Mesothelial cell of epicardium (in vitro differentiated cells): ENCODE data around the gene EP400. TPM values are rescaled to one million over a fixed set of nuclear protein-coding genes. Genes with fewer than 3 reads are reported as not detected.

Source experiments
- DNase-seq, 2 experiments: peaks; one replicate each; pipeline ENCODE4 v3.0.0; 2021; ENCODE audit warnings: low spot score in 2 of 2; ENCODE audit not compliant: unreplicated experiment in 2 of 2
- H3K27ac Mint-ChIP-seq: 2 replicates; pipeline ENCODE4 v1.8.0; 2021; ENCODE audit warnings: mixed read lengths
- H3K27me3 Mint-ChIP-seq: 2 replicates; pipeline ENCODE4 v1.8.0; 2021; ENCODE audit warnings: low read depth, mixed read lengths
- H3K36me3 Mint-ChIP-seq: 2 replicates; pipeline ENCODE4 v1.8.0; 2021; ENCODE audit warnings: mixed read lengths
- H3K4me1 Mint-ChIP-seq: 2 replicates; pipeline ENCODE4 v1.8.0; 2021; ENCODE audit warnings: mixed read lengths
- H3K4me3 Mint-ChIP-seq: 2 replicates; pipeline ENCODE4 v1.8.0; 2021; ENCODE audit warnings: mild to moderate bottlenecking, moderate library complexity, mixed read lengths
- H3K9me3 Mint-ChIP-seq: 2 replicates; pipeline ENCODE4 v1.8.0; 2021; ENCODE audit warnings: mixed read lengths
- total RNA-seq: library from RNA; stranded (reverse); gene quantifications from 3 replicates; pipeline ENCODE4 v1.2.1, GENCODE V29; 2021
- TF ChIP-seq, protein P1 (sequence below): fragments of 200-600 bp; sonication (generic); IDR thresholded peaks from one replicate; pipeline ENCODE4 v1.5.0; 2021; ENCODE audit warnings: antibody characterized with exemption; ENCODE audit not compliant: unreplicated experiment

EP400 gene
- total RNA-seq, 1 donor from 2014 or later, result 77.9 TPM

DNA sequence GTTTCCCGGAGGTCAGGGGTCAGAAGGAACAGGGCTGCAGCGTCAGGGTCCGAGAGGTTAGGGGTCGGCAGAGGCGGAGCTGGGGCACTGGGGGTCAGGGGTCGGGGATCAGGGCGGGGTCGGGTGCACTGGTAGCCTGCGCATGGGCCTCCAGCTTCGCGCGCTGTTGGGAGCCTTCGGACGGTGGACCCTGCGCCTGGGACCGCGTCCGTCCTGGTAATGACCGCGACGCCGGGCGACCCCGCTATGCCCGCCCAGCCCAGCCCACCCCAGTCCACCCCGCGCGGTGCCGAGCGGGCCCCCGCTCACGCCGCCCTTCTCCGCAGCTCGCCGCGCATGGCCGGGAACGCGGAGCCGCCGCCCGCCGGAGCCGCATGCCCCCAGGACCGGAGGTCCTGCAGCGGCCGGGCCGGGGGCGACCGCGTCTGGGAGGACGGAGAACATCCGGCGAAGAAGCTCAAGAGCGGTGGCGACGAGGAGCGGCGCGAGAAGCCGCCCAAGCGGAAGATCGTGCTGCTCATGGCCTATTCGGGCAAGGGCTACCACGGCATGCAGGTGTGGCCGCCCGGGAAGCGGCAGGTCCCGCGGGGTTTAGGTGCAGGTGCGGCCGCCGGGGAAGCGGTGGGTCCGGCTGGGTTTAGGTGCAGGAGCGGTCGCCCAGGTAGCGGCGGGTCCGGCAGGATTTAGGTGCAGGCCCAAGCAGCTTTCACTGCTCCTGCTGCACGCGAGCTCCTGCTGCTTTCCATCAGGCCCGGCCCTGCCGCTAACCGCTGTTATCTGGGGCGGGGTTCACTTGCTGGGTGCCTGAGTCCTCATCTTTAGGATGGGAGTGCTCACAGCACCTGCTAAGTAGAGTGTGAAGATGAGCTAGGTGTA, 19.9 kb upstream of the EP400 start:
- Mint-ChIP-seq H3K9me3 (no peaks in the 10 kb centered on the region), H3K4me3 (peak overlapping the region; percentile 95), H3K27ac (no peak overlapping the region), H3K4me1 (peaks cover 8% of the 10 kb centered on the region), H3K27me3 (no peaks in the 10 kb centered on the region), H3K36me3 (peaks cover 20% of the 10 kb centered on the region)
- DNase-seq, result peak in 1 of 2 experiments; percentile 54
- TF ChIP-seq, protein P1, sequence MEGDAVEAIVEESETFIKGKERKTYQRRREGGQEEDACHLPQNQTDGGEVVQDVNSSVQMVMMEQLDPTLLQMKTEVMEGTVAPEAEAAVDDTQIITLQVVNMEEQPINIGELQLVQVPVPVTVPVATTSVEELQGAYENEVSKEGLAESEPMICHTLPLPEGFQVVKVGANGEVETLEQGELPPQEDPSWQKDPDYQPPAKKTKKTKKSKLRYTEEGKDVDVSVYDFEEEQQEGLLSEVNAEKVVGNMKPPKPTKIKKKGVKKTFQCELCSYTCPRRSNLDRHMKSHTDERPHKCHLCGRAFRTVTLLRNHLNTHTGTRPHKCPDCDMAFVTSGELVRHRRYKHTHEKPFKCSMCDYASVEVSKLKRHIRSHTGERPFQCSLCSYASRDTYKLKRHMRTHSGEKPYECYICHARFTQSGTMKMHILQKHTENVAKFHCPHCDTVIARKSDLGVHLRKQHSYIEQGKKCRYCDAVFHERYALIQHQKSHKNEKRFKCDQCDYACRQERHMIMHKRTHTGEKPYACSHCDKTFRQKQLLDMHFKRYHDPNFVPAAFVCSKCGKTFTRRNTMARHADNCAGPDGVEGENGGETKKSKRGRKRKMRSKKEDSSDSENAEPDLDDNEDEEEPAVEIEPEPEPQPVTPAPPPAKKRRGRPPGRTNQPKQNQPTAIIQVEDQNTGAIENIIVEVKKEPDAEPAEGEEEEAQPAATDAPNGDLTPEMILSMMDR, result no peak

DNA sequence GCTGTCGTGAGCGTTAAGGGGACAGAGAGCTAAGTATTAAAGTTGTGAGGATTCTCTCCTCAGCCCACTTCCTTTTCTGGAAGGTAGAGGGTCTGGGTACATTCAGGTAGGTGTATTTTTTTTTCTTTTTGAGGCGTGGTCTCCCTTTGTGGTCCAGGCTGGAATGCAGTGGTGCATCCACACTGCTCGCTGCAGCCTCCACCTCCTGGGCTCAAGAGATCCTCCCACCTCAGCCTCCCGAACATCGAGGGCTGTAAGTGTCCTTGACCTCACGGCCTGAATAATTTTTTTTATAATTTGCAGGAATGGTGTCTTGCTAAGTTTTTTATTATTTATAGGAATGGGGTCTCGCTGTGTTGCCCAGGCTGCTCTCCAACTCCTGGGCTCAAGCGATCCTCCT, 19.2 kb upstream of the EP400 start:
- H3K27ac Mint-ChIP-seq, result no peak overlapping the region
- peaks cover 8% of the 10 kb centered on the region for H3K4me1 Mint-ChIP-seq

DNA sequence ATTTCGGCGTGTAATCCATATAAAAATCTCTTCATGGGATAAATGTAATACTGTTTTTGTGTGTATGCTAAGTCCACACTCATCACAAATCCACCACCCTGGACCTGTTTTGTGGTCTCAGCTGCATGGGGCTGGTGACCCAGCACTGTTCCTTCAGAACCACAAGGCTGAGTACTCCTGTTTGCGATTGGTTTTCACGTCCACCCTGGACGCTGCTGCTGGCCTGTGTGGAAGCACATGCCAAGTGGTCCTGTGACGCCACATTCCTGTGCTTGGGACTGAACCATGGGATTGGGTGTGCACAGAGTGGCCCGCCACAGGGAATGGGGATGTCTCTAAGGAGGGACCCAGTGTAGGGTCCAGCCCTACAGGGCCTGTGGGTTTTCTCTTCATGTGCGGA, 16.4 kb upstream of the EP400 start:
- Mint-ChIP-seq H3K27me3 (no peaks in the 10 kb centered on the region), H3K36me3 (peaks cover 27% of the 10 kb centered on the region), H3K27ac (no peak overlapping the region), H3K9me3 (no peaks in the 10 kb centered on the region), H3K4me3 (no peak overlapping the region), H3K4me1 (peaks cover 8% of the 10 kb centered on the region)
- TF ChIP-seq, protein P1, result no peak
- DNase-seq, result no peak

More for the DNA sequence above, 19.2 kb upstream of the EP400 start:
- TF ChIP-seq, protein P1, result no peak
- Mint-ChIP-seq H3K27me3 (no peaks in the 10 kb centered on the region), H3K4me3 (peak overlapping the region; percentile 74), H3K36me3 (peaks cover 21% of the 10 kb centered on the region), H3K9me3 (no peaks in the 10 kb centered on the region)
- DNase-seq, result no peak

DNA sequence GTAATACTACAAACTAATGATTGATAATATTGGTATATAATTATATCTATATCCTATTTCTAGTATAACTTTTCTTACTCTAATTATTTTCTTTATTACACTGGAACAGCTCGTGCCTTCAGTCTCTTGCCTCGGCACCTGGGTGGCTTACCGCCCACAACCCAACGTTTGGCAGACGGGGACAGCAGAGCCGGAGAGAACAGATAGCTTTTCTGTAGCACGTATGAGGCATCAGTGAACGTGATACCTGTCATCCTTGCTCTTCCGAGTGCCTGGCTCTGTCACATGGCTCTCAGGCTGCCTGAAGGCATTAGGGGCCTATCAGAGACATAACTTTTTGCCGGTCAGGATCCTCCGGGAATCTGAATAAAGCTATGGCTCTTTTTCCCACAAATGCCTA, 15.2 kb upstream of the EP400 start:
- peaks cover 6% of the 10 kb centered on the region for H3K4me1 Mint-ChIP-seq
- peaks cover 27% of the 10 kb centered on the region for H3K36me3 Mint-ChIP-seq
- H3K4me3 Mint-ChIP-seq, result no peak overlapping the region
- no peaks in the 10 kb centered on the region for H3K9me3 Mint-ChIP-seq
- no peak overlapping the region for H3K27ac Mint-ChIP-seq
- DNase-seq, result no peak
- no peaks in the 10 kb centered on the region for H3K27me3 Mint-ChIP-seq
- TF ChIP-seq, protein P1, result no peak

DNA sequence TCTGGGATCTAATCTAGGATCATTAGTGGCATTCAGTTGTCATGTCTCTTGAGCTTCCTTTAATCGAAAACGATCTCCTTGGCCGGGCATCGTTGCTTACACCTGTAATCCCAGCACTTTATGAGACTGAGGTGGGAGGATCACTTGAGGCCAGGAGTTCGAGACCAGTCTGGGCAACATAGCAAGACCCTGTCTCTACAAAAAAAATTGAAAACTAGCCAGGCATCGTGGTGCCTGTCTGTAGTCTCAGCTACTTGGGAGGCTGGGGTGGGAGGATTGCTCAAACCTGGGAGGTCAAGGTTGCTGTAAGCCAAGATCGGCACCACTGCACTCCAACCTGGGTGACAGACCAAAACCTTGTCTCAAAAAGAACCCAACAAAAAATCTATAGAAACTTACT, 11.7 kb upstream of the EP400 start:
- Mint-ChIP-seq H3K4me1 (no peaks in the 10 kb centered on the region), H3K9me3 (no peaks in the 10 kb centered on the region), H3K27me3 (no peaks in the 10 kb centered on the region), H3K27ac (no peak overlapping the region), H3K4me3 (no peak overlapping the region), H3K36me3 (peaks cover 22% of the 10 kb centered on the region)
- no peak for DNase-seq
- TF ChIP-seq, protein P1, result no peak
